Stimulated activated CD4-positive, alpha-beta T cell treated with anti-CD3 and anti-CD28 coated beads, TNF-alpha, amount 100 ng/mL, for 48 hours (primary cell): ENCODE results near the gene TTC21A.
A peak's percentile ranks its signal among the peaks of the same experiment; 100 is the strongest.

ENCODE experiments used
- DNase-seq, 3 donors: peaks; one replicate each; pipeline ENCODE4 v3.0.0-alpha.2; 2020; ENCODE audit warnings: low read depth in 3 of 3

The TTC21A gene

DNA sequence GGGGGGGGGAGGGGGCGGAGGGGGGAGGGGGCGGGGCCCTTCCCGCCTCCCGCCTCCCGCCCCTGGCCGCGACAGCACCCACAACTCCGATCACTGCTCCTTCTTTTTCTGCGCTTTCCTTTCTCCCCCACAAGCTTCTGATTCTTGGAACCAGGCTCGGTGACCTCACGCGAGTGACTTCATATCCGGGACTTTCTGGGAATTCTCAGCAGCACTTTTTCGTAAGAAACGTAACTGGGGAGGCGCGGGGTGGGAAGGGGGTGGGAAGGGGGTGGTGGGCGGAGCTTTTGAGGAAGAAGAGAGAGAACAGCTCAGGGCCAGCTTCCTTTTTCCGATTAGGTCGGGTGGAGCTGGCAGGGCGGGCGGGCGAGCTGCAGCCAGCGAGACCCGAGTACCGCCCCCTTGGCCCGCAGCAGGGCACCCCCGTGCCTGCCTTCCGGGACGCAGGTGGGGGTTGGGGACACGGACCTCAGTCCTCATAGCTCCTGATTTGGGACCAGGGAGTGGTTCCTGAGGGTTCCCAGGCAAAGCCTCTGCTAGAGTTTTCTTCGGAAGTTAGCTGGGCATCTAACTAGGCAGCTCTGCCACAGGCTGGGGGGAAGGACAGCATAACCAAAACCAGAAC is 70.3 kb downstream of the TTC21A start:
- peak; percentile 53 to 75 (median 56) for DNase-seq

DNA sequence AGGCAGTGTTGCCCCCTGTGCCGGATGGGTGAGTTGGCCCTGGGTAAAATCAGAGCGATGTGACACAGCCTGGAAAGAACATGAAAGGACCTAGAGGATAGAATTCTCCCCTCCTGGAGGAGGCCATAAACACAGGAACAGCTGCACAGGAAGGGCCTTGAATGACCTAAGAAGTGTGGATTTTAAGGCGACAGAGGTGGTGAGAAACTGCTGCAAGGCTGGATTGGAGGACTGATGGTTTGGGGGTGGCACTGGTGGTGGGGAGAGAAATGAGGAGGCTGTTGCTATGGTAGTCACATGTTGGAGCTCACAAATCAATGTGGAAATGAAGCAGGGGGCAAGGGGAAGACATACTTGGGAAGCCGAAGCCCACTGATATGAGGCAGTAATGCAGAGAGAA is 71.1 kb downstream of the TTC21A start:
- no peak for DNase-seq

DNA sequence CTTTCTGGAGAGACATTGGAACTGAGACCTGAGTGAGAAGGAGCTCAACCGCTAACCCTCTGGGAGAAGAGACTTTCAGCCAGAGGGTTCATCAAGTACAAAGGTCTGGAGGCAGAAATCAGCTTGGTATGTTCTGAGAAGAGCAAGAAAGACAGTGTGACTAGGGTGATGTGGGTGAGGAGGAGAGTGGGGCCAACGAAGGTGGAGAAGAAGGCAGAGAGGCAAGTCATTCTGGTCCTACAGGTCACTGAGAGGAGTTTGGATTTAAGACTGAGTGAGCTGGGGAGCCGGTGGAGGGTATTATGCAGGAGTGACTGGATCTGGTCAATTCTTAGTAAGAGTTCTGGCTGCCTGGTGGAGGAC is 72.7 kb downstream of the TTC21A start:
- no peak for DNase-seq

DNA sequence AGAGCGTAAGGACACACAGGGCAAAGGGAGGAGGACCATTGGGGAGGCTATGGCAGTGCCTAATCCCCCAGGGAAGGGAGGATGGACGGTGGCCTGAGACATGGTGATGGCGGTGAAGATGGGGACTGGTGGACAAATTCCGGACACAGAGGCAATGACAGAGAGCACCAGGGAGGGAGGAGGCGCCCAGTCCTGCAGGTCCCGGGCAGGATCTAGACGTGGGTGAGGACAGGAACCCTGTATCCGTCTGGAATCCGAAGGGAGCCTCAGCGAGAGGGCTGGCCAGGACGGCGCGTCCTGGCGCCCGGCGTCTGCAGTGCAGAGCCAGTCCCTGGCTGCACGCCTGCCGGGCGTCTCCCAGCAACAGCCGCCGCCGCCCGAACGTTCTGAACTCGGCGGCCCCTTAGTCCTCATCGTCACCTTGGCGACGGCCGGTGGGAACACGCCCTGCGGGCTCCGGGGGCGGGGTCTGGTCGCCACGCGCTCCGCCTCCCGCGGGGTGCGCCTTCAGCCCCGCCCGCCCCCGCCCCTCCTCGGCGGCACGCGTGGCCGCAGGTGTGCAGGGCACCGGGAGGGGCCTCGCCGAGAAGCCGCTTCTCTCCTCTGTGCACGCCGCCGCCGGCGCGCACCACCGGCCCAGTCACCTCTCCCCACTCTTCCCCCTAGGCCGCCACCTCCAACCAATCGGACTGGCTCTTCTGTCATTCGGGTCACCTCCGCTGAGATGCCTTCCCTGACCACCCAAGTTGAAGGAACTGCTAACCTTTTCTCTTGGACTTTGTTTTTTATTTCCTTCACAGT is 73.3 kb downstream of the TTC21A start:
- peak; percentile 69 to 81 (median 79) for DNase-seq

DNA sequence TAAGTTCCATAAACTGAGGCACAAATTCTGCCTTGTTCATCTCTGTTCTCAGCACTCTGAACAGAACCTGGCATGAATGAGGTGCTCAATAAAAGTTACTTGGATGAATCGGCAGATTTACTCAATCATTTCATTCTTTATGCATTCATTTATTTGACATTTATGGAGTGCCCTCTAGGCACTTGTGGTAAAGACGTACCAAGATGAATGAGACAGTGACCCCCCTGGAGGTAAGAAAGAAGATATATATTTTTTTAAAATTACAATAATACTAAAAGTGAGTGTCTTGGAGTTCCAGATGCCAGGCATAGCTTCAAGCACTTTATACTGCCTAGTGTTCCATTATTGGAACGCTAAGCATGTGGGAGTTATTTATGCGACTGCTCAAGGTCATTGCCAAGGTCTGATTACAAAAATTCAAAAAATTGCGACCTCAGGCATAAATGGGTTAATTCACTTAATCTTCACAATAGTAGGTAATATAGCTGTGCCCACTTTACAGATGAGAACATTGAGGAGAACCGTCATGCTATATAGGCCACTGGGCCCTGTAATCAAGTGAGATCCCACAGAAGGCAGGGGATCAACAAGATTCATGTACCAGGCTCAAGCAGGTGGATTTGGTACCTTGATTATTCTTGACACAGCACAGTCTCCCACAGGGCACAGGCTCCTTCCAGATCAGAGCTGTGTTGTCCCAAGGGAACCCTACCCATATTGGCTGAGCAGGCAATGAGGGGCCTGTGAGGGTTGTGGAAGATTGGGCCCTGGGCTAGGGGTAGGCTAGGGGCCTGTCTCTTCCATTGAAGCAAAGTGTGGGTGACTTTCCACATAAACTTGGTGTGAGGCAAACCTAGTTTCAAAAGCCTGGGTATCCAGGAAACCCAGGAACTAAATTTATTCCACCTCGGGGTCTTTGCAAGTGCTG is 74.2 kb downstream of the TTC21A start:
- DNase-seq, result no peak

DNA sequence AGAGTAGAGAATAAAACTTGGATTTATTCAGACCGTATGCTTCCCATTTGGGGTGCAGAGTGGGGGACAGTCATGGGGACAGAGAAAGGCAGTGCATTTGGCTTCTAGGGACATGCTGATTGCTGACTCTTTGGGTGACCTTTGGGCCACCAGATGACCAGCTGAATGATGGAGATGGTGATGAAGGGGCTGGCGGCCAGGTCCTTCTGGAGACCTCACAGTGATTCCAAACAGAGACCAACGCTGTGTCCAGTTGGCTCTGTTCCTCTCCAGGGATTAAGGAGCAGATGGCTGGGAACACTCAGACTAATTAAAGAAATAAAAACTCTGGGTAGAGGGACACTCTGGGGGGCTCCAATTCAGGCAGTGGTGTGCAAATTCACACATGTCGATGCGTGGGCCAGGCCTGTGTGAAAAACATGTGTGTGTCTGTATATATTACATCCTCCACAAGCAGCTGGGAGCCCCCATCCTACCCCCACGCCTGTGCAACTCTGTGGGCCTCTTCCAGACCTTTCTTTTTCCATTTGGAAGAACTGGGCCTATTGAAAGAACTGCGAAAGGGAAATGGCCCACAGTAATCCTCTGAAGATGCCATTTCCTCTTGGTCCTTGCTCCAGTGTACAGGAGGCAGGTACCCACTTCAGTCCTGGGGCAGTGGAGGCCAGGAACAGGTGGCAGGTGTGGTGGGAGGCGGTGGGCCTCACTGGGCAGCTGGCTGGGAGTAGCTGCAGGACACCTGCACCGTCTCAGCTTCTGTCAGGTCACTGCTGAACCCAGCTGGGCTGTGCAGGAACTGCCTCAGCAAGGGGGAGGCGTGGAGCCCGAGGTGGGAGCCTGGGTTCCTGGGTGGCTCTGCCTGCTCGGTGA is 76.0 kb downstream of the TTC21A start:
- no peak for DNase-seq

DNA sequence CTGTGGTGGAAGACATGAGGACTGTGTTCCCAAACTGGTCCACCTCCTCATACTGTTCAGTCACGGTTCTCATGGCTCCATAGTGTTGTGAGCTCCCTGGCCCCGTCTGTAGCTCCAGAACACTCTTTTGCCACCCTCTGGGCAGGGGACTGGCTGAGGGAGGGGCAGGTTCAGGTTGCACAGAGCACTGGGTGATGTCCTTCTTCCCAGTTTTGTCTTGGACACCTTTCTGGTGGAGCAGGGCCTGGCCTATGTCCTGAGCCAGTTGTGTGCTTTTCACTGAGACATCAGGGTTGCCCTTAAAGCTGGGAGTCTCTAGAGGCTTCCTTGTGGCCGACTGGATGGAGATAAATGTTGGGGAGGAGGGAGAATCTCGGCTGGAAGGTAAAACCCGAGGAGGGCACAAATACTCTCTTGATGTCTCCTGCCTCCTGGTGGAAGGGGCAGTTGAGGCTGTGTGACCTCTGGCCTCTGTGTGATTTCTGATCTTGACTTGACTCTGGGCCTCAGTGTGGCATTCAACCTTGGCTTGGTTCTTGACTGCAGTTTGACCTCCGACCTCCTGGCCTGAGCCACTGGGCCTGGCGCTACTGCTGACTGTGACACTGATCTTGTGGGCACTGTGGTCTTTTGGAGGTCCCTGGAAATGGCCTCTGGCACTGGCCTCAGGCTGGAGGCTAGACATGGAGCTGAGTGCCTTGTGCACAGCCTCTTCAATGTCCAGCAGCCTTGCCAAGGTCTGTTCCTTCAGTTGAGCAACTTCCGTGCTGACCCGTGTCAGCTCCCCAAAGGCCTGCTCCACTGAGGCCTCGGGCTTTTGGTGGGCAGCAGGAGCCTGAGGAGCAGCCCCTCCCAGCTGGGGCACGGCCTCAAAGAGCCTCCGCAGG is 76.8 kb downstream of the TTC21A start:
- no peak for DNase-seq

DNA sequence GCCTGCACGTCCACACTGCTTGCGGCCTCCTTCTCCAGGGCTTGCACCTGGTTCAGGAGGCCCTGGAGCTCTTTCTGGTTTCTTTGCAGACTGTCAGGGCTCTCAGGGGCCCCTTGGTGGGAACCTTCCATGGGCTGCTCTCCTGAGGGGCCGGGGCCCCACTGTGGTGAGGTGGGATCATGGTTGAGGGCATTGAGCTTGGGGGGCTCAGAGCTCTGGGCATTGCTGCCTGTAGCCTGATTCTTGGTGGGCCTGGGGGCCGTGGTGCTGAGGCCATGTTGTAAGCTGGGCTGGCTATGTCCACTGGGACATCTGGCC is 77.4 kb downstream of the TTC21A start:
- DNase-seq, result no peak

DNA sequence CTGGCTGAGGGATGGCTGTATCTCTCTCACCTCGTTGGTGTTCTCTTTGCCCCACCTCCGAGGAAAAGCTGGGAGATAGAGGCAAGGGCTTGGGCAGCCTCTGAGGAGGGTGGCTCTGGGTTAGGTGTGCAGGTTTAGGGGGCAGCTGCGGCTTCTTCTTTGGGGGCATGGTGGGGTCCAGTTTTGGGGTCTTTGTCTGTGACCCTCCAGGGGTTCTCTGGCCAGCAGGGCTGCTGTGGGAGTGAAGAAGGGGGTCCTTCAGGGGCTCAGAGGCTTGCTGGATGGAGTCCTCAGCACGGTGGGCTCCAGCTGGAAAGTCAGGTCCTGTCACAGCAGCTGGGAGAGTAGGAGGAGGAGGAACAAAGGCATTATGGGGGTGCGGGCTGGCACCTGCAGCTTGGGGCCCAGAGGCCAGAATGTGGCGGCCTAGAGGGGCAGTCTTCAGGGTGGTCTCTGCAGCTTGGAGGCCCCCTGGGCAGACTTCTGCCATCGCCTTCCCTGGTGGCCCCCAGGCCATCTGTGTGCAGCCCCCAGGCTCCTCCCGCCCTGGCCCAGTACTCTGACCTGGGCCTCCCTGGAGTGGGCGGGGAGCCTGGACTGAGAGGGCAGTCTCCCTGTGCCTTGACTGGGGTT is 78.0 kb downstream of the TTC21A start:
- no peak for DNase-seq

DNA sequence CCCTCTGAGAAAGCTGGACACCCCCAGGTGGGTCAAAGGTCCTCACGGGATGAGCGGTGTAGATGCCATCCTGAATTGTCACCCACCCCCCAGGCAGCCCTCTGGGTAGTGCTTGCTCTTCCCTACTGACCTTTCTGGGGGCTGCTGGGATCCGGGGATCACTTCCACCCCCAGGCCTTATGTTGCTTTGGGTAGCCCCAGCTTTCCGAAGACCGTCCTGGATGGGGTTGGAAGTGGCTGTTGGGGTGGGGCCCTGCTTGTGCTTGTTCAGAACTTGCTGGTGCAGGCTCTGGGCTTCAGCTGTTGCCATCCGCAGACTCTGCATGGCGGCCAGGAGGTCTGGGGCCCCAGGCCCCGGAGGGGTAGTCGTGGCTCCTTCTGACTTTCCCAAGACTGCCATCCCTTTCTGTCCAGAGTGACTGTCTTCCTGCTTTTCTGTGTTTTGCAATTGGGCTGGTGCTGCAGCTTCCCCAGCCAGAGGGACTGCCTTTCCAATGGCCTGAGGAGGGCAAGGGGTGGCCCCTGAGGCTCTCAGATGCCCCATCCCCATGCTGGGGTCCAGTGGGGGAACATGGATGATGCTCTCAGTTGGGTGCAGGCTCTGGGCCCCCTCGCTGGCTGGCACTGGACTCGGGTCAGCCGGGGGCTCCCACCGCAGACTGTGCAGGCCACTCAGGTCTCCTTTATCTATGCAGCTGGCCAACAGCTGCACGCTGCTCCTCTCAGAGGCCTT is 78.6 kb downstream of the TTC21A start:
- DNase-seq, result no peak

DNA sequence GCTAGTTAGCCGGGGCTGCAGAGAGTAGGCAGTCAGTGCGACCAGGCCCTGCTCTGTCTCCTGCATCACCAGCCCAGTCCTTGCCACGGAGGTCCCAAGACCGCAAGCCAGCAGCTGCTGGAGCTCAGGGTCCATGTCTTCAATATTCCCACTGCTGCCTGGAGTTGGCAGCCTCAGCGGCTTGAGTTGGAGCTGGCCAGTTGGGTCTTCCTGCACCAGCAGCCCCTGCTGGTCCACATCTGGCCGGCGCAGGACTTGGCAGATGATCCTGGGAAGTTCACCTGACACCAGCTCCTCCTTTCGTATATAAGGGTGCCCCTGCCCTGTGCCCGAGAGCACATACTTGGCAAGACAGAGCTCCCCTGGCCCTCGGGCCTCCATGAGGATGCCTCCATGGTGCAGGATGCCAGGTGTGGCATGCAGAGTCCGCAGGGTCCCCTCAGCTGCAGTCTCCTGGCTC is 79.2 kb downstream of the TTC21A start:
- no peak for DNase-seq

DNA sequence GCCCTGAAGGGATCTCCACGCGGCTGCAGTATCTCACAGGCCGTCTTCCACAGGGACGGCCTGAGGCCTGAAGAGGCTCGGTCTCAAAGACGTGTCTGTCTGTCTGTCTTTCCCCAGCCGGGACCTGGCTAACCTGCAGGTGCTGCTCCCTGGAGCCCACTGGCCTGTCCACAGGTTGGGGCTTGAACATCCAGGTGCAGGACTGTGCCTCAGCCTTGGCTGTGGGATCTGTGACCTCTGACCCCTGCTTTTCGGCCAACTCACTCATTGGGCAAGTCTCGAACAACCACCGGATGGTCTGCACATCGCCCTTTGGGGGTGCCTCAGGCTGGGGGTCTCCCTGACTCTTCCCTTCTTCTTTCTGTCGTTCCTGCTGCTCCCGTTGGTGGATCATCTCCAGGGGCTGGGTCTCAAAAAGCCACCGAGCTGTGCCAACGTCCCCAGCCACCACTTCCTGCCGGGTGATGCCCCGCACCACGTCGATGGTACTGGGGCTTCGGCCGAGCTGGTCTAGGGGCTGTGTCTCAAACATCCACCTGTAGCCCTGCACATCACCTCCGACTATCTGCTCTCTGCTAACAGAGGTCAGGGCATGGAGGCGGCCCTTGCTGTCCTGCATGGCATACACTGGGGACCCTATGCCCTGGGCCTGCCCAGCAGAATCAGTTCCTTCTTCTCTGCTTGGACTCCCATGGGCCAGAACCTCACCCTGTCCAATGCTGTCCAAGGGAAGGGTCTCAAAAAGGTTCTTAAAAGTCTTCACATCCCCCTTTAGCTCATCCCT is 80.1 kb downstream of the TTC21A start:
- DNase-seq, result no peak
